ENCODE results near the gene CETN1. TPM values are rescaled to one million over a fixed set of nuclear protein-coding genes. Genes with fewer than 3 reads are reported as not detected.

CETN1 gene
- polyA plus RNA-seq, 12 donors: not detected

- peak; percentile 66 for DNase-seq
These were observed 43.8 kb downstream of the CETN1 start for GRCh38 chr18:623761-624620.

GRCh38 chr18:627231-627630 lies 47.1 kb downstream of the CETN1 start:
- DNase-seq: no peak

- no peak for DNase-seq
These were observed 49.3 kb downstream of the CETN1 start for GRCh38 chr18:629269-630150.

- DNase-seq: no peak
These were observed 51.4 kb downstream of the CETN1 start for GRCh38 chr18:631560-631959.

Other genes starting within 250 kb of the CETN1 start
- 100 to 1,000 TPM in 1 of 12 donors, 10 to 100 TPM in 10, not detected in 1; 32.2 to 101 (median 50.3) TPM for gene COLEC12, start 79.7 kb upstream of the CETN1 start, polyA plus RNA-seq (ENCODE audit: insufficient read length in 12 of 12)
- gene CLUL1, start 16.6 kb downstream of the CETN1 start, polyA plus RNA-seq (ENCODE audit: insufficient read length in 12 of 12): 1 to 10 TPM in 2 of 12 donors, under 1 TPM in 8, not detected in 2; 0.34 to 2.3 (median 0.84) TPM
- gene TYMS, start 77.3 kb downstream of the CETN1 start, polyA plus RNA-seq (ENCODE audit: insufficient read length in 12 of 12): 100 to 1,000 TPM in 2 of 12 donors, 10 to 100 TPM in 10; 41.3 to 594 (median 61.2) TPM
- gene ENOSF1, start 132.2 kb downstream of the CETN1 start, polyA plus RNA-seq (ENCODE audit: insufficient read length in 12 of 12): 10 to 100 TPM in 11 of 12 donors, not detected in 1; 14.8 to 68.3 (median 26.1) TPM
- 10 to 100 TPM in 11 of 12 donors, not detected in 1; 42.7 to 67.3 (median 62.1) TPM for gene YES1, start 231.9 kb downstream of the CETN1 start, polyA plus RNA-seq (ENCODE audit: insufficient read length in 12 of 12)

Measured in muscle of arm (tissue), 12 donors.